Prostate gland (tissue), 2 donors: ENCODE measurements around the gene IL7R. TPM values are rescaled to one million over a fixed set of nuclear protein-coding genes. Genes with fewer than 3 reads are reported as not detected.

Experiments
- DNase-seq: peaks from one replicate; pipeline ENCODE4 v3.0.0-alpha.2; 2019; ENCODE audit warnings: low spot score
- H3K27ac ChIP-seq, 2 donors: fragments of 200-600 bp; sonication (generic); 2 replicates each; pipeline ENCODE4 v1.5.1; 2017 to 2019
- H3K27me3 ChIP-seq: fragments of 200-600 bp; sonication (generic); replicated peaks from 2 replicates; pipeline ENCODE4 v1.5.1; 2019; ENCODE audit not compliant: insufficient read depth
- H3K36me3 ChIP-seq, 2 donors: fragments of 200-600 bp; sonication (generic); 1 replicate in 1 of 2; 2 replicates in 1 of 2; pipeline versions ENCODE4 v1.5.1 to v1.8.1; 2017 to 2019
- H3K4me1 ChIP-seq: fragments of 200-600 bp; sonication (generic); replicated peaks from 2 replicates; pipeline ENCODE4 v1.5.1; 2019
- H3K4me3 ChIP-seq, 2 donors: fragments of 200-600 bp; sonication (generic); 2 replicates each; pipeline ENCODE4 v1.5.1; 2017 to 2019
- H3K9me3 ChIP-seq: fragments of 200-600 bp; sonication (generic); 2 replicates; pipeline ENCODE4 v1.5.1; 2017
- POLR2A ChIP-seq: fragments of 450-650 bp; IDR thresholded peaks from one replicate; pipeline ENCODE4 v1.6.1; 2016; ENCODE audit warnings: antibody characterized with exemption, mild to moderate bottlenecking
- POLR2AphosphoS5 ChIP-seq: sonication (generic); formaldehyde crosslinking; IDR thresholded peaks from one replicate; pipeline ENCODE4 v1.6.1; 2017; ENCODE audit warnings: antibody characterized with exemption
- WGBS: methylation state at CpG from one replicate; pipeline ENCODE4 v1.1.5; 2018; 5-methylcytosine and 5-hydroxymethylcytosine counted together
- intact Hi-C: fragments of 100-400 bp; cut with DNase I; formaldehyde crosslinking; loops from one replicate; pipeline ENCODE4 v1.14.2; 2022
- total RNA-seq, 2 donors: library from RNA; depleted of rRNA; stranded (reverse); fragments of >200 nt; gene quantifications; one replicate each; pipeline ENCODE4 v1.1.0, GENCODE V29; 2016
- TF ChIP-seq, protein P1 (sequence below), 4 experiments: fragments of 200-600 bp in 2 of 4; fragments of 450-650 bp in 2 of 4; sonication (generic) in 2 of 4; IDR thresholded peaks; 1 replicate in 3 of 4; 2 replicates in 1 of 4; pipeline ENCODE4 v1.5.1; 2016 to 2019; ENCODE audit warnings: antibody characterized with exemption in 4 of 4, mild to moderate bottlenecking in 2 of 4, moderate library complexity in 2 of 4

The IL7R gene, protein sequence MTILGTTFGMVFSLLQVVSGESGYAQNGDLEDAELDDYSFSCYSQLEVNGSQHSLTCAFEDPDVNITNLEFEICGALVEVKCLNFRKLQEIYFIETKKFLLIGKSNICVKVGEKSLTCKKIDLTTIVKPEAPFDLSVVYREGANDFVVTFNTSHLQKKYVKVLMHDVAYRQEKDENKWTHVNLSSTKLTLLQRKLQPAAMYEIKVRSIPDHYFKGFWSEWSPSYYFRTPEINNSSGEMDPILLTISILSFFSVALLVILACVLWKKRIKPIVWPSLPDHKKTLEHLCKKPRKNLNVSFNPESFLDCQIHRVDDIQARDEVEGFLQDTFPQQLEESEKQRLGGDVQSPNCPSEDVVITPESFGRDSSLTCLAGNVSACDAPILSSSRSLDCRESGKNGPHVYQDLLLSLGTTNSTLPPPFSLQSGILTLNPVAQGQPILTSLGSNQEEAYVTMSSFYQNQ
- total RNA-seq, result 10 to 100 TPM in 1 of 2 donors, 1 to 10 TPM in 1; 7.8 to 13.5 TPM

DNA sequence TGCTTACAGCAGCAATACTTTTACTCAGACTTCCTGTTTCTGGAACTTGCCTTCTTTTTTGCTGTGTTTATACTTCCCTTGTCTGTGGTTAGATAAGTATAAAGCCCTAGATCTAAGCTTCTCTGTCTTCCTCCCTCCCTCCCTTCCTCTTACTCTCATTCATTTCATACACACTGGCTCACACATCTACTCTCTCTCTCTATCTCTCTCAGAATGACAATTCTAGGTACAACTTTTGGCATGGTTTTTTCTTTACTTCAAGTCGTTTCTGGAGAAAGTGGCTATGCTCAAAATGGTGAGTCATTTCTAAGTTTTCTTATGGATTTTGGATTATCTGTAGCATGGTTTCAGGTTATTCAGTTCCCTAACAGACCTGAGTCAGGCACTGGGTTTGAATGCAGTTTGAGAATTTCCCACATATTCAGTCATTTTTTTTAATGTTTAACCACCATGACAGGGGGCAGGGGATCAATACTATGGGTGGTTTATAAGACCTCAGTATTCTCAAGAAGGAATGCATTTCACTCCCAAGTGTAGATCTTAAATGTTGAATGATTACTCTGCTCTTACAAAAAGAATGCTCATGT lies at the start of gene IL7R:
TSS of gene IL7R (plus strand) at position 127 of the 587 bp plus-strand sequence. CDS start at position 214, 87 bp downstream.
- H3K27ac ChIP-seq, result no peak within 1 kb of the TSS

DNA sequence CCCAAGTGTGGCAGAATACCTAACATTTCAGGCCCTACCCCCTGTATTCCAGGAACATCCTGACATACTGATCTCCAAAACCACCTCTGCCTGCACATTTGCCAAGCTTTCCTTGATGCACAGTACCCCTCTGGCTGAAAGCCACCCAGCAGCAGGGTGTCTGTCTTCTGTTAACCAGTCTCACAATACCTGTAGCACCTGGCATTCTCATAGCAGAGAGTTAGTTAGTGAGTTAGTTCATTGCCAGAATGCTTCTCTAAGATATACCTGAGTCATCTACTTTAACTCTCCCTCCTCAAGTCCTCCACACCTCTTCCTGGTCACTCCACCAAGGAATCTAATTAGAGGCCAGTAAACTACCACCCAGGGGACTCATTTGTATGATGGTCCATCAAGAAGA lies 46.1 kb upstream of the IL7R start:
- Histone ChIP-seq H3K27me3 (no peaks in the 10 kb centered on the region), H3K9me3 (no peaks in the 10 kb centered on the region), H3K4me3 (no peak overlapping the region), H3K4me1 (no peaks in the 10 kb centered on the region), H3K36me3 (no peaks in the 10 kb centered on the region), H3K27ac (no peak overlapping the region)
- TF ChIP-seq POLR2AphosphoS5, result no peak
- no peak for TF ChIP-seq POLR2A
- TF ChIP-seq, protein P1, sequence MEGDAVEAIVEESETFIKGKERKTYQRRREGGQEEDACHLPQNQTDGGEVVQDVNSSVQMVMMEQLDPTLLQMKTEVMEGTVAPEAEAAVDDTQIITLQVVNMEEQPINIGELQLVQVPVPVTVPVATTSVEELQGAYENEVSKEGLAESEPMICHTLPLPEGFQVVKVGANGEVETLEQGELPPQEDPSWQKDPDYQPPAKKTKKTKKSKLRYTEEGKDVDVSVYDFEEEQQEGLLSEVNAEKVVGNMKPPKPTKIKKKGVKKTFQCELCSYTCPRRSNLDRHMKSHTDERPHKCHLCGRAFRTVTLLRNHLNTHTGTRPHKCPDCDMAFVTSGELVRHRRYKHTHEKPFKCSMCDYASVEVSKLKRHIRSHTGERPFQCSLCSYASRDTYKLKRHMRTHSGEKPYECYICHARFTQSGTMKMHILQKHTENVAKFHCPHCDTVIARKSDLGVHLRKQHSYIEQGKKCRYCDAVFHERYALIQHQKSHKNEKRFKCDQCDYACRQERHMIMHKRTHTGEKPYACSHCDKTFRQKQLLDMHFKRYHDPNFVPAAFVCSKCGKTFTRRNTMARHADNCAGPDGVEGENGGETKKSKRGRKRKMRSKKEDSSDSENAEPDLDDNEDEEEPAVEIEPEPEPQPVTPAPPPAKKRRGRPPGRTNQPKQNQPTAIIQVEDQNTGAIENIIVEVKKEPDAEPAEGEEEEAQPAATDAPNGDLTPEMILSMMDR (IDR thresholded peaks at IDR 0.05), result no peak
- intact Hi-C loops, result no loop called here
- DNase-seq, result no peak

More for the DNA sequence above, at the start of gene IL7R:
- H3K36me3 ChIP-seq, result no peaks in the 10 kb centered on the region
- intact Hi-C loops, result no loop called here
- H3K4me3 ChIP-seq, result no peak within 1 kb of the TSS
- H3K9me3 ChIP-seq, result no peaks in the 10 kb centered on the region
- 45% methylated on average over 1 of the region's 1 CpG for WGBS
- no peak for TF ChIP-seq POLR2AphosphoS5
- TF ChIP-seq, protein P1 (IDR thresholded peaks at IDR 0.05), result no peak
- no peak for TF ChIP-seq POLR2A
- H3K27me3 ChIP-seq, result no peaks in the 10 kb centered on the region
- DNase-seq, result no peak
- no peaks in the 10 kb centered on the region for H3K4me1 ChIP-seq

DNA sequence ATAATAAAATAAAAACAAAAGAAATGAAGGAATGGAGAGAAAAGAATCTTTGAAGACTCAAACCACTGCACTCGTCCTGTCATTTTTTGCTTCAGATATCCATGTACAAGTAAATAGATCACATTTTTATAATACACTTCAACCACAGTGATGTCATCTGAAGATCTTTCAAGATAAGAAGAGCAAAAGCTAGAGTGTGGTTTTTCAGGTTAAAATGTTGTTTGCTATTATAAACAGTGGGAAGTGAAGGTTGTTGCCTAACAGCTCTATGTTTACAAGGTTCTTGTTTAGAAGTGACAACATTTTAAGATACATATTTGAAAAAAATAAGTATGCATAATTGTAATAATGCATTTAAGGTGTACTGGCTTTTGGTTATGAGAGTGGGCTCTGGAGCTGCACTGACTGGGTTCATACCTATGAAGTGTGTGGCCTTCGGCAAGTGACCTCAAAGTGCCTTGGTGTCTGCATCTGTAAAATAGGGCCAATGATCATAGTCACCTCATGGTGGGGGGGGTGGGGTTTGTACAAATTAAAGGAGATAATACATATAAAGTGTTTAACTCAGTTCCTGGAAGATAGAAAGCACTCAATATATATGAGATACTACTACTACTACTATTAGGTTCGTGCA lies 45.5 kb upstream of the IL7R start:
- no peaks in the 10 kb centered on the region for H3K9me3 ChIP-seq
- no peaks in the 10 kb centered on the region for H3K36me3 ChIP-seq
- DNase-seq, result no peak
- no peak for TF ChIP-seq POLR2A
- no peak overlapping the region for H3K27ac ChIP-seq
- H3K4me3 ChIP-seq, result no peak overlapping the region
- H3K27me3 ChIP-seq, result no peaks in the 10 kb centered on the region
- intact Hi-C loops, result no loop called here
- 83% methylated on average over 3 of the region's 3 CpGs for WGBS
- H3K4me1 ChIP-seq, result no peaks in the 10 kb centered on the region

DNA sequence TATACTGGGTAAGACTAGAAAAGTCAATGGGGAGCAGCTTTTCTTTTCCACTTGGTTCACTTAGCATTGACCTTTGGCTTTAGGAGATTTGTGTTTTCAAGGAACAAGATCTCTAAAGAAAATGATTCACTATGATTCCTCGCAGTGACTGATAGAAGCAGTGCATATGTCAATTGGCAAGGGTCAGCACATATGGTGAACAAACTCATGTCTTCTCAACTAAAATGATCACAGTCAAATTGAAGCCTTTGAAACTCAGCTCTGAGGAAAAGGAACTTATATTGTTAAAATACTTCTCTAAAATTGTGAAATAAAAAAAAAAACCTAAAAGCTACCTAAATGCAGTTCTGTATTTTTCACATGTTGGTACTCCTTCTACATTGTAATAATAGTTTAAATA lies 43.2 kb upstream of the IL7R start:
- no peak overlapping the region for H3K4me3 ChIP-seq
- H3K9me3 ChIP-seq, result no peaks in the 10 kb centered on the region
- intact Hi-C loops, result no loop called here
- H3K36me3 ChIP-seq, result no peaks in the 10 kb centered on the region
- H3K27me3 ChIP-seq, result no peaks in the 10 kb centered on the region
- H3K4me1 ChIP-seq, result no peaks in the 10 kb centered on the region
- TF ChIP-seq, protein P1 (IDR thresholded peaks at IDR 0.05), result no peak
- TF ChIP-seq POLR2AphosphoS5, result no peak
- no peak for TF ChIP-seq POLR2A
- no peak overlapping the region for H3K27ac ChIP-seq
- no peak for DNase-seq
- WGBS, result 91% methylated on average over 1 of the region's 1 CpG

DNA sequence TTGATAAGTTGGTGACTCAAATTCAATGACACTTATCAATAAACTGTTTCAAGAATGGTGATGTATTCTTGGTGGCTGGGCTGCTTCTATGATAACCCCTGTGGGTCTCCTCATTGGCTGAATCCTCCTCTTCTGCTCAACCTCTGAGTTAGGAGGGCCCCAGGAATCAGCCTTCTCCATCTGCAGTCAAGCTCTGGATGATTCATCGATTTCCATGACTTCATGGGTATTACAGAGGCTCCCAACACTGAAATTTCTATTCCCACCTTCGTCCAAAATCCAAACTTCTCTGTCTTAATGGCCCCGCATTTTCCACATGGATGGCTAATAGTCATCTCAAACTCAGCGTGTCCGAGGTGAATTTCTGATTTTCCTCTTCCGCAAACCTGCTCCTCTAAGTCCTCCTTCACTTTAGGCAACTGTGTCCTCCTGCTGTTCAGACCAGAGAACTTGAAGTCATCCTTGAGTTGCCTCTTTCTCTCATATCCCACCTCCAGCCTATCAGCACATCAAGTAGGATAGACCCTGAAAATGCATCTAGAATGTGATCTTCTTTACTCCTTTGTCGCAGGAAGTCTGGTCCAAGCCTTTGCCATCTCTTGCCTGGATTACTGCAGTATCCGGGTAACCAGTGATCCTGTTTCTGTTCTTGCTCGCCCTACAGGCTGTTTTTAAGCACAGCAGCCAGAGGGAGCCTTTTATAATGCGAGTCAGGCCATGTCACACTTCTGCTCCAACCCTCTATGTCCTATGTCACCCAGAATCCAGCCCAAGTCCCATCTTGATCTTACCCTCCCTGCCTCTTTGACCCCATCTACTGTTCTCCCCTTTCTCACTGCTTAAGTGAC lies 41.4 kb upstream of the IL7R start:
- no peak for DNase-seq
- no peaks in the 10 kb centered on the region for H3K9me3 ChIP-seq
- H3K4me1 ChIP-seq, result no peaks in the 10 kb centered on the region
- intact Hi-C loops, result no loop called here
- 86% methylated on average over 10 of the region's 10 CpGs for WGBS
- TF ChIP-seq POLR2AphosphoS5 (no peak), POLR2A (no peak)
- TF ChIP-seq, protein P1 (IDR thresholded peaks at IDR 0.05), result no peak
- H3K27me3 ChIP-seq, result no peaks in the 10 kb centered on the region
- H3K27ac ChIP-seq, result no peak overlapping the region
- H3K36me3 ChIP-seq, result no peaks in the 10 kb centered on the region
- no peak overlapping the region for H3K4me3 ChIP-seq
